SK-N-SH treated with all-trans-retinoic acid at 6 μM for 48 hours (cell line): ENCODE data around the gene ELMO1.

Source experiments
- ZC3H10 ChIP-seq: fragments of 250-450 bp; sonication (Bioruptor Pico); IDR thresholded peaks from 2 replicates; pipeline ENCODE4 v1.5.1; 2021; ENCODE audit warnings: mild to moderate bottlenecking, moderate library complexity
- TF ChIP-seq, protein P1 (sequence below): fragments of 250-450 bp; sonication (Bioruptor Pico); IDR thresholded peaks from 2 replicates; pipeline ENCODE4 v1.8.0; 2020; ENCODE audit warnings: mild to moderate bottlenecking, moderate library complexity, borderline replicate concordance

DNA sequence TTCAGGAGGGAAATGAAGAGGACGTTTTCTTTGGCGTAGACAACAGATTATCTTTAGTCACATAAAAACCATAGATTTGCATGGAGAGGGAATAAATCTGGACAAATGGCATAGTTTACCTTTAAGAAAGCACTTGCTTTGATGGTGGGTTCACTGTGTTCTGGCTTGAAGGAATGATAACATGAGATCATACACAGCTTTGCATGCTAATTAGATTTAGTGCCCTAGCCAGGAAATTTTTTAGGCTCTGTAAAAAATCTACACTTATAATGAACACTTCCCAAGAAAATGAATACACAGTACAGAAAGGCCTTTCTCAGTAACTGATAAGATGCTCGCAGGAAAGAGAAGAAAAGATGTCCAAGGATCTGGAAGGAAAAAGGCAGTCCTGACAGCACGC, 506.1 kb downstream of the ELMO1 start:
- TF ChIP-seq ZC3H10 (CRISPR knock-in tag) = no peak
- TF ChIP-seq, protein P1, sequence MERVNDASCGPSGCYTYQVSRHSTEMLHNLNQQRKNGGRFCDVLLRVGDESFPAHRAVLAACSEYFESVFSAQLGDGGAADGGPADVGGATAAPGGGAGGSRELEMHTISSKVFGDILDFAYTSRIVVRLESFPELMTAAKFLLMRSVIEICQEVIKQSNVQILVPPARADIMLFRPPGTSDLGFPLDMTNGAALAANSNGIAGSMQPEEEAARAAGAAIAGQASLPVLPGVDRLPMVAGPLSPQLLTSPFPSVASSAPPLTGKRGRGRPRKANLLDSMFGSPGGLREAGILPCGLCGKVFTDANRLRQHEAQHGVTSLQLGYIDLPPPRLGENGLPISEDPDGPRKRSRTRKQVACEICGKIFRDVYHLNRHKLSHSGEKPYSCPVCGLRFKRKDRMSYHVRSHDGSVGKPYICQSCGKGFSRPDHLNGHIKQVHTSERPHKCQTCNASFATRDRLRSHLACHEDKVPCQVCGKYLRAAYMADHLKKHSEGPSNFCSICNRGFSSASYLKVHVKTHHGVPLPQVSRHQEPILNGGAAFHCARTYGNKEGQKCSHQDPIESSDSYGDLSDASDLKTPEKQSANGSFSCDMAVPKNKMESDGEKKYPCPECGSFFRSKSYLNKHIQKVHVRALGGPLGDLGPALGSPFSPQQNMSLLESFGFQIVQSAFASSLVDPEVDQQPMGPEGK = no peak
